GM20000 (cell line): ENCODE data around the gene PPP1R37.
A peak's percentile ranks its signal among the peaks of the same experiment; 100 is the strongest.

Experiments
- DNase-seq: peaks from one replicate; pipeline ENCODE4 v3.0.0; 2012; ENCODE audit warnings: low spot score
- TF ChIP-seq, protein P1 (sequence below): IDR thresholded peaks from 2 replicates; pipeline ENCODE4 v1.5.1; 2012; ENCODE audit warnings: mild to moderate bottlenecking, control low read depth; ENCODE audit errors: extremely low read depth, missing control alignments

PPP1R37 gene

DNA sequence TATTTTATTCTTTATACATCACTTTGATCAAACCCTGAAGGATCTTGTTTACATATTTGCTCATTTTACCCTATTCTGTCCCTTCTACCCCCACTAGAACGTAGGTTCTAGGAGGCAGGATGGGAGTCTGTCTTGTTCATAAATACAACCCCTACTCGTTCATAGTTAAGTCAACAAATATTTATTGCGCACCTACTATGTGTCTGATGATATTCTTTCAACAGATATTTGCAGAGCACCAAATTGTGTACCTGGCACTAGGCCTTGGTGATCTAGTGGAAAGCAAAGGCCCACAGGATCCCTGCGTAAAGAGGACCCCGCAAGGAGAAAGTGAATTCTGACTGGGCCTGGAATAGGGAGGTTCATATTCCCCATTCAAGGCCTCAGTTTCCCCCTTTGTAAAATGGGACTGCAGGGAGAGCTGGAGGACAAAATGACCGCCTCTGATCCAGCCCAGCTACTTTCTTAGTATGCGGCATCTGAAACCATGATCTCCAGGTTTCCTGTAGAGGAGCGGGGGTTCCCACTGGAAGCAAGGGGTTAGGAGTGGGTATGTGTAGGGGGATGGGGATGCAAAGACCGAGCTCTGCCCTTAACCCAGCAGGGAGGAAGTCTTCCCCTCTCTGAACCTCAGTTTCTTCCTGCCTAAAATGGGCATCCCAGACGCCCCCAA, 14.5 kb upstream of the PPP1R37 start:
- TF ChIP-seq, protein P1, sequence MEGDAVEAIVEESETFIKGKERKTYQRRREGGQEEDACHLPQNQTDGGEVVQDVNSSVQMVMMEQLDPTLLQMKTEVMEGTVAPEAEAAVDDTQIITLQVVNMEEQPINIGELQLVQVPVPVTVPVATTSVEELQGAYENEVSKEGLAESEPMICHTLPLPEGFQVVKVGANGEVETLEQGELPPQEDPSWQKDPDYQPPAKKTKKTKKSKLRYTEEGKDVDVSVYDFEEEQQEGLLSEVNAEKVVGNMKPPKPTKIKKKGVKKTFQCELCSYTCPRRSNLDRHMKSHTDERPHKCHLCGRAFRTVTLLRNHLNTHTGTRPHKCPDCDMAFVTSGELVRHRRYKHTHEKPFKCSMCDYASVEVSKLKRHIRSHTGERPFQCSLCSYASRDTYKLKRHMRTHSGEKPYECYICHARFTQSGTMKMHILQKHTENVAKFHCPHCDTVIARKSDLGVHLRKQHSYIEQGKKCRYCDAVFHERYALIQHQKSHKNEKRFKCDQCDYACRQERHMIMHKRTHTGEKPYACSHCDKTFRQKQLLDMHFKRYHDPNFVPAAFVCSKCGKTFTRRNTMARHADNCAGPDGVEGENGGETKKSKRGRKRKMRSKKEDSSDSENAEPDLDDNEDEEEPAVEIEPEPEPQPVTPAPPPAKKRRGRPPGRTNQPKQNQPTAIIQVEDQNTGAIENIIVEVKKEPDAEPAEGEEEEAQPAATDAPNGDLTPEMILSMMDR, result no peak
- DNase-seq, result no peak

DNA sequence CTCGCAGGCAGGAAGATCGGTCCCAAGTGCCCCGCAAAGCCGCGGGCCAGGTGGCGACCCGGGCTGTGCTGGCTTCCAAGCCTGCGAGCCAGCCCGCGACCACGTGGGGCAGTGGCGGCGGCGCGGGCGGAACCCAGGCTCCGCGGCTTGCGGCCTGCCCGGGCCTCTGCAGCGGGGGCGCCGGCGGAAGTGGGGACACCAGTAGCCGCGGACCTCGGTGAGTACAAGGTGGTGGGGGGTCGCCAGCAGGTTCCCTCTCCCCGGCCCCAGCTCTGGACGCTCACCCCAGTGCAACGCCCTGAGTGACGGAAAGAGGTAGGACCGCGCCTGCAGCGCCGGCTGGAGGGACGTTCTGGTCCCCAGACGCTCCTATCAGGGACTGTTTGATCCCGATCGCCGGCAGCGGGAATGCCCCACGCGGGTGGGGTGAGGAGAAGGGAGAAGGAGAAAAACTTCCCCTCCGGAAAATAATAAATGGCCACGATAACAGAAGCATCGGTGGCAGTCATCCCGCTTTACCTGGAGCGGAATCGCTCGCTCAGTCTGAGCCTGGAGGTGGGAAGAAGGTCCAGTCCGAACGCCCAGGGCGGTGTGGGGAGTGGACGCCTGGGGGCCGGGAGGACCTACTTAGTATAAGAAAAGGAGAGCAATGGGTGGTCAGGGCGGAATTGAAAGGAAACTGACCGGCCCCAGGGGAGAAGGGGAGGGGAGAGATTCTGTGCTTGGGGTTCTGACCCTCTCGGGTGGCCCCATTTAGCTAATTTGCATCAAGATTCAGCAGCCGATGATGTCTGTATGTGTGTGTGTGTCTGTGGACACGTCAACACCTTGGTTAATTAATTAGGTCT, 13.7 kb upstream of the PPP1R37 start, which contains the start of gene GEMIN7:
Gene GEMIN7, plus strand, starts transcription at position 198 of the 848 bp plus-strand sequence. CDS start 10,855 bp downstream, outside the sequence.
- peak; percentile 85 for DNase-seq
- TF ChIP-seq, protein P1, result no peak

DNA sequence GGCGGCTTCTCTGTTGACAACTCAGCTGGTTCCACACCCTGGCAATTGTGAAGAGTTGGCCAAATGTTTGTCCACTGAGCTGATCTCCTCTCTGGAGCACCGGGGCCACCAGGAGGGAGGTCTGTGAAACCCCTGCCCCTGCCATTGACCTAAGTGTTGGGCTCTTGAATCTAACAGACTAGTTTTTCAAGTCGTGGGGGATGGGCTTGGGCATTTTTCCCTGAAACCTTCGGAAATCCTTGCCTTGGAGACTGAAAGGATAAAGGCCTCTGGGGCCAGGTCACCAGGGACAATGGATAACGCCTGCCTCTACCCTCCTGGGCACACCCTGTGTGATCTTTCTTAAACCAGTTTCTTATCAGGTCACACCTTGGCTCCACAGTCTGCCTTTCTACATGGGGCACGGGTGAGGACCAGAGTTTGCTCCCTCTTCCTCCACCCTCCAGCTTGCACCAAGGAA, 13.0 kb upstream of the PPP1R37 start:
- no peak for DNase-seq
- TF ChIP-seq, protein P1, result no peak

DNA sequence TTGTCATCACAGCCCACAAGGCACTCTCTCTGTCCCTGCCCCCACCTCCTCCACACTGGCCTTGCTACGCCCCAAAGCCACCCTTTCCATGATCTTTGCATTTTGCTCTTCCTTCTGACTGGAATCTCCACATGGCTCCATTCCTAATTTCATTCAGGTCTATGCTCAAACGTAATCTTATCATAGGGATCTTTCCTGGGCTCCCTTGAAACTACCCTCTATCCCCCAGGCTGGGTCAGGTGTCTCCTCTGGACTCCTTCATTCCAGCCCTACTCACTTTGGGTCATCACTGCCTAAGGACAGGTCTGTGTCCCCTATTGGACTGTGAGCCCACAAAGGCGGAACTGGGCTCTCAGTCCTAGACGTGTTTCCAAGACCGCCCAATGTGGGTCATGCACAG, 10.8 kb upstream of the PPP1R37 start:
- TF ChIP-seq, protein P1, result no peak
- no peak for DNase-seq

DNA sequence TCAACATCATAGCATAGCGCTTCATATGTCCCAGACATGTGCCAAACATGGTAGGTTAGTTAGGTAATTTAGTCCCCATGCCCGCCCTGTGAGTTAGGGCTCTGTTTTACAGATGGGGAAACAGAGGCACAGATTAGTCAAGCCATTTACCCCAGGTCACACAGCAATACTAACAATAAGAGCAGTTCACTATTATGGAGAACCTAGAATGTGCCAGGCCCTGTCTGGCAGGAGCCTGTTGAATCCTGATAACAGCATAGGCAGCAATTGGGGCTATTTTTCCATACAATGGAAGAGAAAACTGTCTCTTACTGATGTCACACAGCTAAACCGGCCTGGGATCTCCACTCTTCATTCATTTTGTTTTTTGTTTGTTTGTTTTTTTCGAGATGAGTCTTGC, 6.5 kb upstream of the PPP1R37 start:
- TF ChIP-seq, protein P1, result no peak
- no peak for DNase-seq

DNA sequence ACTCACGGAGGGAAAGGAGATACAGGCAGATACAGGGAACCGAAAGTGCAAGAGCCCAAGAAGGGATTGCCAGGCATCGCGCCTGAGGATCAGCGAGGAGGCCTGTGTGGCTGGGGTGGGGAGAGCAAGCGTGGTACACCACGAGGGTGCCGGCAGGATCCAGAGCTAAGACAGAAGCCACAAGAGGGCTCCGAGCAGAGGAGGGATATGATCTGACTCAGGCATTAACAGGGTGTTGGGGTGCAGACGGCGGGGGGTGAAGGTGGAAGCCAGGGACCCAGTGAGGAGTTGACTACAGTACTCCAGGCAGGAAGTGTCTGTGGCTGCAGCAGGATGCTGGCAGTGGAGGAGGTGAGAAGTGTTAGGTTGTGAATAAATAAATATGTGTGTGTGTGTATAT, 5.4 kb upstream of the PPP1R37 start:
- no peak for DNase-seq
- TF ChIP-seq, protein P1, result no peak

DNA sequence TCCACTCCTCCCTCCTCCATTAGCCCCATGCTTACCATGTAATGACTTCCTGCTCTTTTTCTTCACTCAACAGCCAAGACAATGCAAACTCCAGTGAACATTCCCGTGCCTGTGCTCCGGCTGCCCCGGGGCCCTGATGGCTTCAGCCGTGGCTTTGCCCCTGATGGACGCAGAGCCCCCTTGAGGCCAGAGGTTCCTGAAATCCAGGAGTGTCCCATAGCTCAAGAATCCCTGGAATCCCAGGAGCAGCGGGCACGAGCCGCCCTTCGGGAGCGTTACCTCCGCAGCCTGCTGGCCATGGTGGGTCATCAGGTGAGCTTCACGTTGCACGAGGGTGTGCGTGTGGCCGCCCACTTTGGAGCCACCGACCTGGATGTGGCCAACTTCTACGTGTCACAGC, 2.9 kb upstream of the PPP1R37 start:
- TF ChIP-seq, protein P1, result no peak
- DNase-seq, result no peak
